Cerebellar nuclear complex (tissue), 1 donor: ENCODE data around the gene PREX1.
"Not testable (repeated sequence)": the region's sequence is repeated elsewhere in the genome, so short reads cannot be mapped to it uniquely, and the experiment has no call there.

Source experiments
- DNase-seq, 2 experiments: peaks; one replicate each; lab custom pipeline; 2025; lab: John Stamatoyannopoulos, UW

The PREX1 gene

GRCh38 chr20:48847498-48848205 is 19.9 kb upstream of the PREX1 start:
- no peak for DNase-seq

- no peak for DNase-seq
Measured at GRCh38 chr20:48846516-48847492, 19.0 kb upstream of the PREX1 start.

- DNase-seq = no peak
Measured at GRCh38 chr20:48845721-48846306, 18.0 kb upstream of the PREX1 start.

GRCh38 chr20:48844996-48845395 is 17.2 kb upstream of the PREX1 start:
- DNase-seq = no peak

- DNase-seq = not testable (repeated sequence)
Measured at GRCh38 chr20:48843896-48844295, 16.1 kb upstream of the PREX1 start.

- no peak for DNase-seq
Measured at GRCh38 chr20:48843057-48843806, 15.4 kb upstream of the PREX1 start.

GRCh38 chr20:48841875-48842529 is 14.2 kb upstream of the PREX1 start:
- DNase-seq = no peak

GRCh38 chr20:48841196-48841874 is 13.5 kb upstream of the PREX1 start:
- DNase-seq = no peak

GRCh38 chr20:48839154-48839917 is 11.5 kb upstream of the PREX1 start:
- no peak for DNase-seq

- no peak for DNase-seq
Measured at GRCh38 chr20:48837014-48837413, 9.2 kb upstream of the PREX1 start.

GRCh38 chr20:48835390-48835789 is 7.6 kb upstream of the PREX1 start:
- no peak for DNase-seq

- no peak for DNase-seq
Measured at GRCh38 chr20:48834278-48834677, 6.5 kb upstream of the PREX1 start.

- DNase-seq = no peak
Measured at GRCh38 chr20:48832405-48832730, 4.6 kb upstream of the PREX1 start.

- no peak for DNase-seq
Measured at GRCh38 chr20:48831718-48832404, 4.1 kb upstream of the PREX1 start.

- no peak for DNase-seq
Measured at GRCh38 chr20:48830826-48831318, 3.1 kb upstream of the PREX1 start.

GRCh38 chr20:48829940-48830339 is 2.1 kb upstream of the PREX1 start:
- DNase-seq = no peak

GRCh38 chr20:48828734-48829460 is 1.1 kb upstream of the PREX1 start:
- no peak for DNase-seq

- DNase-seq = no peak
Measured at GRCh38 chr20:48826883-48827771, 672 bp downstream of the PREX1 start.
